DOHH2 (cell line): Measurements from ENCODE around the gene PRTN3.

Experiments
- H3F3A ChIP-seq: fragments of 200-600 bp; sonication (generic), shearing (Covaris generic); 2 replicates; pipeline ENCODE4 v1.6.0; 2016; ENCODE audit warnings: antibody characterized with exemption, mild to moderate bottlenecking; ENCODE audit not compliant: control insufficient read depth, insufficient read depth
- H3K27ac ChIP-seq: fragments of 200-600 bp; sonication (generic); 2 replicates; pipeline ENCODE4 v1.5.1; 2014; ENCODE audit warnings: low read depth, mild to moderate bottlenecking, low read length, moderate library complexity
- H3K27me3 ChIP-seq: fragments of 200-600 bp; sonication (generic); 2 replicates; pipeline ENCODE4 v1.6.1; 2014; ENCODE audit warnings: mild to moderate bottlenecking, low read length, mixed read lengths; ENCODE audit not compliant: control insufficient read depth
- H3K36me3 ChIP-seq: fragments of 200-600 bp; sonication (generic); 2 replicates; pipeline ENCODE4 v1.6.1; 2014; ENCODE audit warnings: mild to moderate bottlenecking, low read length, moderate library complexity, mixed read lengths; ENCODE audit not compliant: control insufficient read depth
- H3K4me1 ChIP-seq: fragments of 200-600 bp; sonication (generic); 2 replicates; pipeline ENCODE4 v1.6.1; 2014; ENCODE audit warnings: mild to moderate bottlenecking, low read length, mixed read lengths; ENCODE audit not compliant: control insufficient read depth
- H3K4me2 ChIP-seq: fragments of 200-600 bp; sonication (generic); 2 replicates; pipeline ENCODE4 v1.6.0; 2014; ENCODE audit warnings: mild to moderate bottlenecking, low read length, moderate library complexity
- H3K4me3 ChIP-seq: fragments of 200-600 bp; sonication (generic); 2 replicates; pipeline ENCODE4 v1.5.1; 2014; ENCODE audit warnings: mild to moderate bottlenecking, low read length, mixed read lengths
- H3K79me2 ChIP-seq: fragments of 200-600 bp; sonication (generic); 2 replicates; pipeline ENCODE4 v1.6.1; 2014; ENCODE audit warnings: mild to moderate bottlenecking, low read length, mixed read lengths; ENCODE audit not compliant: control insufficient read depth
- H3K9me2 ChIP-seq: fragments of 200-600 bp; sonication (generic); replicated peaks from 2 replicates; pipeline ENCODE4 v1.6.1; 2014; ENCODE audit warnings: mild to moderate bottlenecking, low read length, mixed read lengths; ENCODE audit not compliant: control insufficient read depth
- H3K9me3 ChIP-seq: fragments of 200-600 bp; sonication (generic); 2 replicates; pipeline ENCODE4 v1.6.1; 2014; ENCODE audit warnings: antibody characterized with exemption, low read length, mixed read lengths; ENCODE audit not compliant: control insufficient read depth, insufficient read depth
- H4K20me1 ChIP-seq: fragments of 200-600 bp; sonication (generic); 2 replicates; pipeline ENCODE4 v1.6.0; 2014; ENCODE audit warnings: low read depth, mild to moderate bottlenecking, antibody characterized with exemption, low read length, moderate library complexity; ENCODE audit not compliant: control insufficient read depth, insufficient read depth
- EZH2phosphoT487 ChIP-seq: fragments of 200-600 bp; sonication (generic); IDR thresholded peaks from 2 replicates; pipeline ENCODE4 v1.6.1; 2017; ENCODE audit warnings: borderline replicate concordance, mild to moderate bottlenecking, antibody characterized with exemption, low read length, moderate library complexity, mixed read lengths
- TF ChIP-seq, protein P1 (sequence below): fragments of 200-600 bp; sonication (generic); IDR thresholded peaks from one replicate; pipeline ENCODE4 v1.5.1; 2014; ENCODE audit warnings: antibody characterized with exemption, mild to moderate bottlenecking, low read depth, low read length; ENCODE audit not compliant: poor library complexity, severe bottlenecking

PRTN3 gene

DNA sequence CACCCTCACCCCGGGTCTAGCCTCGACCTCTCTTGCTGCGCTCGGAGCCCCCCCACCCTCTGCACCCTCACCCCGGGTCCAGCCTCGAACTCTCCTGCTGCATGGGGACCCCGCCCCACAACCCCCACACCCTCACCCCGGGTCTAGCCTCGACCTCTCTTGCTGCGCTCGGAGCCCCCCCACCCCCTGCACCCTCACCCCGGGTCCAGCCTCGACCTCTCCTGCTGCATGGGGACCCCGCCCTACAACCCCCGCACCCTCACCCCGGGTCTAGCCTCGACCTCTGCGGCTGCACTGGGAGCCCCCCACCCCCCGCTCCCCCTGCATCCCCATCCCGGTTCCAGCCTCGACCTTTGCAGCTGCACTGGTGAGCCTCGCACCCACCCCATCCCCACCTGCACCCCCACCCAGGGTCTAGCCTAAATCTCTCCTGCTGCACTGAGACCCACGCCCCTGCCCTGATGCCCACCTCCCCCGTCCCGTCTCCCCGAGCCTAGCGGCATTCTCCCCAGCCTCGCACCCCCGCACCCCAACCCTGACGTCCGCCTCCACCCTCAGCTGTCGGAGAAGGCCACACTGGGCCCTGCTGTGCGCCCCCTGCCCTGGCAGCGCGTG is 20.4 kb downstream of the PRTN3 start:
- H4K20me1 ChIP-seq: no peaks in the 10 kb centered on the region
- peaks cover 5% of the 10 kb centered on the region; the same call in 1 of the 2 replicates for H3F3A ChIP-seq
- H3K4me1 ChIP-seq: peaks cover 38% of the 10 kb centered on the region
- no peak overlapping the region for H3K4me3 ChIP-seq
- no peaks in the 10 kb centered on the region for H3K9me2 ChIP-seq
- H3K27me3 ChIP-seq: peaks cover 13% of the 10 kb centered on the region
- H3K4me2 ChIP-seq: peak overlapping the region; percentile 72
- TF ChIP-seq, protein P1, sequence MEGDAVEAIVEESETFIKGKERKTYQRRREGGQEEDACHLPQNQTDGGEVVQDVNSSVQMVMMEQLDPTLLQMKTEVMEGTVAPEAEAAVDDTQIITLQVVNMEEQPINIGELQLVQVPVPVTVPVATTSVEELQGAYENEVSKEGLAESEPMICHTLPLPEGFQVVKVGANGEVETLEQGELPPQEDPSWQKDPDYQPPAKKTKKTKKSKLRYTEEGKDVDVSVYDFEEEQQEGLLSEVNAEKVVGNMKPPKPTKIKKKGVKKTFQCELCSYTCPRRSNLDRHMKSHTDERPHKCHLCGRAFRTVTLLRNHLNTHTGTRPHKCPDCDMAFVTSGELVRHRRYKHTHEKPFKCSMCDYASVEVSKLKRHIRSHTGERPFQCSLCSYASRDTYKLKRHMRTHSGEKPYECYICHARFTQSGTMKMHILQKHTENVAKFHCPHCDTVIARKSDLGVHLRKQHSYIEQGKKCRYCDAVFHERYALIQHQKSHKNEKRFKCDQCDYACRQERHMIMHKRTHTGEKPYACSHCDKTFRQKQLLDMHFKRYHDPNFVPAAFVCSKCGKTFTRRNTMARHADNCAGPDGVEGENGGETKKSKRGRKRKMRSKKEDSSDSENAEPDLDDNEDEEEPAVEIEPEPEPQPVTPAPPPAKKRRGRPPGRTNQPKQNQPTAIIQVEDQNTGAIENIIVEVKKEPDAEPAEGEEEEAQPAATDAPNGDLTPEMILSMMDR: no peak
- no peak for TF ChIP-seq EZH2phosphoT487
- no peak overlapping the region for H3K27ac ChIP-seq
- H3K36me3 ChIP-seq: no peaks in the 10 kb centered on the region
- H3K79me2 ChIP-seq: no peaks in the 10 kb centered on the region
- H3K9me3 ChIP-seq: no peaks in the 10 kb centered on the region

DNA sequence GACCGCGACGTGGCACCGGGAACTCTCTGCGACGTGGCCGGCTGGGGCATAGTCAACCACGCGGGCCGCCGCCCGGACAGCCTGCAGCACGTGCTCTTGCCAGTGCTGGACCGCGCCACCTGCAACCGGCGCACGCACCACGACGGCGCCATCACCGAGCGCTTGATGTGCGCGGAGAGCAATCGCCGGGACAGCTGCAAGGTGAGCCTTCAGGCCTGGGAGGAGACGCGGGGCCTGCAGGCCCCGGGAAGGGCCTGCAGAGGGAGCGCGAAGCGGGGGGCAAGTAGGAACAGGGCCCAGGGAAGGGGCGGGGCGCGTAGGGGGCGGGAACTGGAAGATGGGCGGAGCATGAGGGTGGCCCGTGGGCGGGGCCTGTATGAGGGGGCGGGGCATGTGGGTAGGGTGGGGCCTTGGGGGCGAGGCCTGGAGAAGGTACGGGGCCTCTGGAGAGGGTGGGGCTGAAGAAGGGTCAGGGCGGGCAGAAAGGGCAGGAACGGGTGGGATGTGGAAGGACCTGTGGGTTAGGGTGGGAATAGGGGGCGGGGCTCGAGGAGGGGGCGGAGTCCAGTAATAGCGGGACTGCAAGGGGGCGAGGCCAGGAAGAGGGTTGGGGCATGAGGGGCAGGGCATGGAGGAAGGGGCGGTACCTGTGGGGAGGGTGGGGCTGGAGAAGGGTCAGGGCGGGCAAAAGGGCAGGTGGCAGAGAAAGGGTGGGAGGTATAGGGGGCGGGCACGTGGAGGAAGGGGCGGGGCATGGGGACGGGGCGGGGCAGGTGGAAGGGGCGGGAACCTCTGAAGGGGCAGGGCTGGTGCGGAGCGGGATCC is 21.2 kb downstream of the PRTN3 start:
- Histone ChIP-seq H3F3A (peaks cover 5% of the 10 kb centered on the region; the same call in 1 of the 2 replicates), H3K4me3 (peak overlapping the region; percentile 64), H3K4me1 (peaks cover 38% of the 10 kb centered on the region), H3K4me2 (peak overlapping the region; percentile 72), H3K27ac (no peak overlapping the region), H3K79me2 (no peaks in the 10 kb centered on the region), H3K27me3 (peaks cover 13% of the 10 kb centered on the region), H3K9me2 (no peaks in the 10 kb centered on the region), H3K36me3 (no peaks in the 10 kb centered on the region), H3K9me3 (no peaks in the 10 kb centered on the region), H4K20me1 (no peaks in the 10 kb centered on the region)
- TF ChIP-seq EZH2phosphoT487: no peak
- TF ChIP-seq, protein P1: peak; percentile 52

DNA sequence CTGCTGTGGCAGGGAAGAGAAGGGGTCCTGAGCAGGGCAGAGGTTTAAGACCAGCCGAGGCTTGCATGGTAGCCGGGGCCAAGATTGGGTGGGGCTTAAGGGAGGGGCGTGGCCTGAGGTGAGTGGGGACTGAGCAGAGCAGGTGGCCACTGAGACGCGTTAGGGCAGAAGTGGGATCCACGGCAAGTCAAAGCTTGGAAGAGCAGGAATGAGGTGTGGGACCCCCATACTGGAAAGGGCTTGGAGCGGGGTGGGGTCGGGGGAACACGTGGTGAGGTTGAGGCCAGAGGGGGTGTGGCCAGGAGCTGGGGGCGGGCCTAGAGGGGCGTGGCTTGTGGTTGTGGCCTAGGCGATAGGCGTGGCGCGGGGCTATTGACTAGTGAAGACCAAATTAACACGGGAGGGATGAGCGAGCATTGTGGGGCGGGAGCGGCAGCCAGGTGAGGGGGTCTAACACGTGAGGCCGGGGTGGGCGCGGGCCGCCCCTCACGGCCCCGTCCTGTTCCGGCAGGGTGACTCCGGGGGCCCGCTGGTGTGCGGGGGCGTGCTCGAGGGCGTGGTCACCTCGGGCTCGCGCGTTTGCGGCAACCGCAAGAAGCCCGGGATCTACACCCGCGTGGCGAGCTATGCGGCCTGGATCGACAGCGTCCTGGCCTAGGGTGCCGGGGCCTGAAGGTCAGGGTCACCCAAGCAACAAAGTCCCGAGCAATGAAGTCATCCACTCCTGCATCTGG is 21.9 kb downstream of the PRTN3 start:
- Histone ChIP-seq H3K9me2 (no peaks in the 10 kb centered on the region), H4K20me1 (no peaks in the 10 kb centered on the region), H3K9me3 (no peaks in the 10 kb centered on the region), H3K4me1 (peaks cover 38% of the 10 kb centered on the region), H3K27me3 (peaks cover 13% of the 10 kb centered on the region), H3K4me2 (peak overlapping the region; percentile 72), H3K4me3 (peak overlapping the region; percentile 64), H3K36me3 (no peaks in the 10 kb centered on the region), H3K27ac (no peak overlapping the region), H3K79me2 (no peaks in the 10 kb centered on the region), H3F3A (peaks cover 5% of the 10 kb centered on the region; the same call in 1 of the 2 replicates)
- no peak for TF ChIP-seq EZH2phosphoT487
- TF ChIP-seq, protein P1: no peak
